Astrocyte (in vitro differentiated cells and primary cell): ENCODE results near the gene PXDC1. TPM values are rescaled to one million over a fixed set of nuclear protein-coding genes. Genes with fewer than 3 reads are reported as not detected.

ENCODE experiments used
- DNase-seq: peaks from one replicate; pipeline ENCODE4 v3.0.0-alpha.2; 2010; ENCODE audit warnings: low read depth
- FAIRE-seq: peaks from 2 replicates; lab custom pipeline; 2011; peaks lifted over from hg19 to GRCh38; lab: Jason Lieb, UNC
- H2AFZ ChIP-seq: 2 replicates; pipeline ENCODE4 v1.6.0; 2012; ENCODE audit warnings: low read depth, low read length, inconsistent platforms
- H3K27ac ChIP-seq: 2 replicates; pipeline ENCODE4 v1.5.1; 2011; ENCODE audit warnings: low read depth, low read length, inconsistent platforms
- H3K27me3 ChIP-seq: 2 replicates; pipeline ENCODE4 v1.6.0; 2011; ENCODE audit warnings: low read length, inconsistent platforms; ENCODE audit not compliant: insufficient read depth
- H3K36me3 ChIP-seq: 2 replicates; pipeline ENCODE4 v1.5.1; 2011; ENCODE audit warnings: low read length, inconsistent platforms; ENCODE audit not compliant: insufficient read depth
- H3K4me1 ChIP-seq: 2 replicates; pipeline ENCODE4 v1.5.1; 2011; ENCODE audit warnings: low read length, inconsistent platforms; ENCODE audit not compliant: insufficient read depth
- H3K4me2 ChIP-seq: 2 replicates; pipeline ENCODE4 v1.6.0; 2012; ENCODE audit warnings: low read length, inconsistent platforms
- H3K4me3 ChIP-seq: 2 replicates; pipeline ENCODE4 v1.5.1; 2011; ENCODE audit warnings: low read depth, mild to moderate bottlenecking, low read length, inconsistent platforms; ENCODE audit not compliant: insufficient read depth
- H3K79me2 ChIP-seq: 2 replicates; pipeline ENCODE4 v1.6.0; 2012; ENCODE audit warnings: mild to moderate bottlenecking, low read length, inconsistent platforms; ENCODE audit not compliant: insufficient read depth
- H3K9ac ChIP-seq: 2 replicates; pipeline ENCODE4 v1.6.0; 2012; ENCODE audit warnings: mild to moderate bottlenecking, low read length, inconsistent platforms
- H3K9me3 ChIP-seq: 2 replicates; pipeline ENCODE4 v1.5.1; 2012; ENCODE audit warnings: low read depth, mild to moderate bottlenecking, low read length, inconsistent platforms; ENCODE audit not compliant: insufficient read depth
- H4K20me1 ChIP-seq: 2 replicates; pipeline ENCODE4 v1.6.0; 2012; ENCODE audit warnings: low read length, inconsistent platforms; ENCODE audit not compliant: insufficient read depth
- H3K27ac Mint-ChIP-seq: one replicate; pipeline ENCODE4 v1.8.0; 2021; ENCODE audit warnings: mild to moderate bottlenecking, mixed read lengths; ENCODE audit not compliant: unreplicated experiment
- H3K27me3 Mint-ChIP-seq: one replicate; pipeline ENCODE4 v1.8.0; 2021; ENCODE audit warnings: low read depth, mixed read lengths; ENCODE audit not compliant: unreplicated experiment
- H3K36me3 Mint-ChIP-seq: one replicate; pipeline ENCODE4 v1.8.0; 2021; ENCODE audit warnings: low read depth, mixed read lengths; ENCODE audit not compliant: unreplicated experiment
- H3K4me1 Mint-ChIP-seq: one replicate; pipeline ENCODE4 v1.8.0; 2021; ENCODE audit warnings: low read depth, mixed read lengths; ENCODE audit not compliant: unreplicated experiment
- H3K4me3 Mint-ChIP-seq: one replicate; pipeline ENCODE4 v1.8.0; 2021; ENCODE audit warnings: mild to moderate bottlenecking, moderate library complexity, mixed read lengths; ENCODE audit not compliant: unreplicated experiment
- H3K9me3 Mint-ChIP-seq: one replicate; pipeline ENCODE4 v1.8.0; 2021; ENCODE audit warnings: mild to moderate bottlenecking, mixed read lengths; ENCODE audit not compliant: unreplicated experiment
- CTCF ChIP-seq: IDR thresholded peaks from 2 replicates; pipeline ENCODE4 v1.5.1; 2011; ENCODE audit warnings: low read depth, mild to moderate bottlenecking, inconsistent platforms, low read length, moderate library complexity; ENCODE audit not compliant: insufficient read depth
- EZH2 ChIP-seq: IDR thresholded peaks from 2 replicates; pipeline ENCODE4 v1.6.1; 2012; ENCODE audit warnings: mild to moderate bottlenecking, low read length, inconsistent platforms; ENCODE audit not compliant: insufficient read depth
- total RNA-seq: library from RNA; stranded (reverse); gene quantifications from 2 replicates; pipeline ENCODE4 v1.2.1, GENCODE V29; 2021

The PXDC1 gene
- total RNA-seq, 1 donor from 2014 or later = 58.2 TPM

- Histone ChIP-seq H3K9ac (no peak overlapping the region), H3K79me2 (no peaks in the 10 kb centered on the region), H3K9me3 (no peaks in the 10 kb centered on the region), H2AFZ (no peak overlapping the region), H3K4me3 (no peak overlapping the region), H4K20me1 (no peaks in the 10 kb centered on the region), H3K4me1 (peaks cover 13% of the 10 kb centered on the region), H3K36me3 (no peaks in the 10 kb centered on the region), H3K4me2 (no peak overlapping the region), H3K27ac (no peak overlapping the region), H3K27me3 (no peaks in the 10 kb centered on the region)
- H3K4me1 Mint-ChIP-seq = peaks cover 19% of the 10 kb centered on the region
- no peak for TF ChIP-seq EZH2
- DNase-seq = no peak
- H3K27me3 Mint-ChIP-seq = no peaks in the 10 kb centered on the region
- no peaks in the 10 kb centered on the region for H3K36me3 Mint-ChIP-seq
- H3K9me3 Mint-ChIP-seq = peaks cover 2% of the 10 kb centered on the region
- no peak overlapping the region for H3K27ac Mint-ChIP-seq
- H3K4me3 Mint-ChIP-seq = no peak overlapping the region
- FAIRE-seq = no peak
Measured at GRCh38 chr6:3757241-3757641, 5.7 kb upstream of the PXDC1 start.

- TF ChIP-seq CTCF (no peak), EZH2 (no peak)
- H3K27ac Mint-ChIP-seq = no peak overlapping the region
- DNase-seq = no peak
Measured at GRCh38 chr6:3756546-3756945, 5.0 kb upstream of the PXDC1 start.

GRCh38 chr6:3755637-3756545, 4.4 kb upstream of the PXDC1 start:
- Histone ChIP-seq H4K20me1 (no peaks in the 10 kb centered on the region), H3K27ac (no peak overlapping the region), H2AFZ (no peak overlapping the region), H3K36me3 (no peaks in the 10 kb centered on the region), H3K4me3 (no peak overlapping the region), H3K79me2 (peaks cover 7% of the 10 kb centered on the region), H3K9ac (no peak overlapping the region), H3K4me2 (no peak overlapping the region), H3K4me1 (peaks cover 13% of the 10 kb centered on the region), H3K27me3 (no peaks in the 10 kb centered on the region), H3K9me3 (no peaks in the 10 kb centered on the region)
- Mint-ChIP-seq H3K27me3 (no peaks in the 10 kb centered on the region), H3K27ac (no peak overlapping the region), H3K36me3 (no peaks in the 10 kb centered on the region), H3K4me1 (peaks cover 19% of the 10 kb centered on the region), H3K4me3 (peak overlapping the region; percentile 16), H3K9me3 (peaks cover 2% of the 10 kb centered on the region)
- TF ChIP-seq EZH2 (no peak), CTCF (no peak)
- DNase-seq = no peak
- no peak for FAIRE-seq

More at GRCh38 chr6:3756546-3756945, 5.0 kb upstream of the PXDC1 start:
- no peak overlapping the region for H2AFZ ChIP-seq
- no peak for FAIRE-seq
- H3K27ac ChIP-seq = no peak overlapping the region
- H3K27me3 Mint-ChIP-seq = no peaks in the 10 kb centered on the region
- no peaks in the 10 kb centered on the region for H3K9me3 ChIP-seq
- peaks cover 19% of the 10 kb centered on the region for H3K4me1 Mint-ChIP-seq
- H3K4me2 ChIP-seq = no peak overlapping the region
- peak overlapping the region; percentile 16 for H3K4me3 Mint-ChIP-seq
- H3K36me3 Mint-ChIP-seq = no peaks in the 10 kb centered on the region
- no peaks in the 10 kb centered on the region for H3K27me3 ChIP-seq
- H3K36me3 ChIP-seq = no peaks in the 10 kb centered on the region
- peaks cover 13% of the 10 kb centered on the region for H3K4me1 ChIP-seq
- H3K9me3 Mint-ChIP-seq = peaks cover 2% of the 10 kb centered on the region
- no peaks in the 10 kb centered on the region for H4K20me1 ChIP-seq
- no peak overlapping the region for H3K9ac ChIP-seq
- H3K4me3 ChIP-seq = no peak overlapping the region
- peaks cover under 1% of the 10 kb centered on the region for H3K79me2 ChIP-seq
